DOHH2 (cell line): ENCODE results near the gene MST1.

Experiments
- H3F3A ChIP-seq: fragments of 200-600 bp; sonication (generic), shearing (Covaris generic); 2 replicates; pipeline ENCODE4 v1.6.0; 2016; ENCODE audit warnings: antibody characterized with exemption, mild to moderate bottlenecking; ENCODE audit not compliant: control insufficient read depth, insufficient read depth
- H3K27ac ChIP-seq: fragments of 200-600 bp; sonication (generic); 2 replicates; pipeline ENCODE4 v1.5.1; 2014; ENCODE audit warnings: low read depth, mild to moderate bottlenecking, low read length, moderate library complexity
- H3K27me3 ChIP-seq: fragments of 200-600 bp; sonication (generic); 2 replicates; pipeline ENCODE4 v1.6.1; 2014; ENCODE audit warnings: mild to moderate bottlenecking, low read length, mixed read lengths; ENCODE audit not compliant: control insufficient read depth
- H3K36me3 ChIP-seq: fragments of 200-600 bp; sonication (generic); 2 replicates; pipeline ENCODE4 v1.6.1; 2014; ENCODE audit warnings: mild to moderate bottlenecking, low read length, moderate library complexity, mixed read lengths; ENCODE audit not compliant: control insufficient read depth
- H3K4me1 ChIP-seq: fragments of 200-600 bp; sonication (generic); 2 replicates; pipeline ENCODE4 v1.6.1; 2014; ENCODE audit warnings: mild to moderate bottlenecking, low read length, mixed read lengths; ENCODE audit not compliant: control insufficient read depth
- H3K4me2 ChIP-seq: fragments of 200-600 bp; sonication (generic); 2 replicates; pipeline ENCODE4 v1.6.0; 2014; ENCODE audit warnings: mild to moderate bottlenecking, low read length, moderate library complexity
- H3K4me3 ChIP-seq: fragments of 200-600 bp; sonication (generic); 2 replicates; pipeline ENCODE4 v1.5.1; 2014; ENCODE audit warnings: mild to moderate bottlenecking, low read length, mixed read lengths
- H3K79me2 ChIP-seq: fragments of 200-600 bp; sonication (generic); 2 replicates; pipeline ENCODE4 v1.6.1; 2014; ENCODE audit warnings: mild to moderate bottlenecking, low read length, mixed read lengths; ENCODE audit not compliant: control insufficient read depth
- H3K9me2 ChIP-seq: fragments of 200-600 bp; sonication (generic); replicated peaks from 2 replicates; pipeline ENCODE4 v1.6.1; 2014; ENCODE audit warnings: mild to moderate bottlenecking, low read length, mixed read lengths; ENCODE audit not compliant: control insufficient read depth
- H3K9me3 ChIP-seq: fragments of 200-600 bp; sonication (generic); 2 replicates; pipeline ENCODE4 v1.6.1; 2014; ENCODE audit warnings: antibody characterized with exemption, low read length, mixed read lengths; ENCODE audit not compliant: control insufficient read depth, insufficient read depth
- H4K20me1 ChIP-seq: fragments of 200-600 bp; sonication (generic); 2 replicates; pipeline ENCODE4 v1.6.0; 2014; ENCODE audit warnings: low read depth, mild to moderate bottlenecking, antibody characterized with exemption, low read length, moderate library complexity; ENCODE audit not compliant: control insufficient read depth, insufficient read depth
- EZH2phosphoT487 ChIP-seq: fragments of 200-600 bp; sonication (generic); IDR thresholded peaks from 2 replicates; pipeline ENCODE4 v1.6.1; 2017; ENCODE audit warnings: borderline replicate concordance, mild to moderate bottlenecking, antibody characterized with exemption, low read length, moderate library complexity, mixed read lengths
- TF ChIP-seq, protein P1 (sequence below): fragments of 200-600 bp; sonication (generic); IDR thresholded peaks from one replicate; pipeline ENCODE4 v1.5.1; 2014; ENCODE audit warnings: antibody characterized with exemption, mild to moderate bottlenecking, low read depth, low read length; ENCODE audit not compliant: poor library complexity, severe bottlenecking

Gene MST1

GRCh38 chr3:49664300-49664699, 25.0 kb downstream of the MST1 start:
- Histone ChIP-seq H3K36me3 (no peaks in the 10 kb centered on the region), H3K9me3 (no peaks in the 10 kb centered on the region), H3K4me3 (no peak overlapping the region), H3K4me2 (no peak overlapping the region), H4K20me1 (no peaks in the 10 kb centered on the region), H3K4me1 (no peaks in the 10 kb centered on the region), H3K27me3 (no peaks in the 10 kb centered on the region), H3F3A (no peaks in the 10 kb centered on the region), H3K27ac (no peak overlapping the region), H3K9me2 (no peaks in the 10 kb centered on the region), H3K79me2 (no peaks in the 10 kb centered on the region)
- no peak for TF ChIP-seq EZH2phosphoT487
- TF ChIP-seq, protein P1, sequence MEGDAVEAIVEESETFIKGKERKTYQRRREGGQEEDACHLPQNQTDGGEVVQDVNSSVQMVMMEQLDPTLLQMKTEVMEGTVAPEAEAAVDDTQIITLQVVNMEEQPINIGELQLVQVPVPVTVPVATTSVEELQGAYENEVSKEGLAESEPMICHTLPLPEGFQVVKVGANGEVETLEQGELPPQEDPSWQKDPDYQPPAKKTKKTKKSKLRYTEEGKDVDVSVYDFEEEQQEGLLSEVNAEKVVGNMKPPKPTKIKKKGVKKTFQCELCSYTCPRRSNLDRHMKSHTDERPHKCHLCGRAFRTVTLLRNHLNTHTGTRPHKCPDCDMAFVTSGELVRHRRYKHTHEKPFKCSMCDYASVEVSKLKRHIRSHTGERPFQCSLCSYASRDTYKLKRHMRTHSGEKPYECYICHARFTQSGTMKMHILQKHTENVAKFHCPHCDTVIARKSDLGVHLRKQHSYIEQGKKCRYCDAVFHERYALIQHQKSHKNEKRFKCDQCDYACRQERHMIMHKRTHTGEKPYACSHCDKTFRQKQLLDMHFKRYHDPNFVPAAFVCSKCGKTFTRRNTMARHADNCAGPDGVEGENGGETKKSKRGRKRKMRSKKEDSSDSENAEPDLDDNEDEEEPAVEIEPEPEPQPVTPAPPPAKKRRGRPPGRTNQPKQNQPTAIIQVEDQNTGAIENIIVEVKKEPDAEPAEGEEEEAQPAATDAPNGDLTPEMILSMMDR: no peak

- no peak overlapping the region for H3K4me2 ChIP-seq
- TF ChIP-seq, protein P1: no peak
- no peak for TF ChIP-seq EZH2phosphoT487
- no peaks in the 10 kb centered on the region for H3K27me3 ChIP-seq
- H4K20me1 ChIP-seq: no peaks in the 10 kb centered on the region
- H3K9me3 ChIP-seq: no peaks in the 10 kb centered on the region
- no peak overlapping the region for H3K4me3 ChIP-seq
- no peaks in the 10 kb centered on the region for H3K79me2 ChIP-seq
- no peak overlapping the region for H3K27ac ChIP-seq
- no peaks in the 10 kb centered on the region for H3F3A ChIP-seq
- no peaks in the 10 kb centered on the region for H3K36me3 ChIP-seq
- no peaks in the 10 kb centered on the region for H3K9me2 ChIP-seq
- H3K4me1 ChIP-seq: no peaks in the 10 kb centered on the region
Measured at GRCh38 chr3:49663831-49664230, 25.4 kb downstream of the MST1 start.

- TF ChIP-seq, protein P1: no peak
- no peak for TF ChIP-seq EZH2phosphoT487
- no peaks in the 10 kb centered on the region for H3K4me1 ChIP-seq
- no peaks in the 10 kb centered on the region for H3K36me3 ChIP-seq
- no peaks in the 10 kb centered on the region for H3F3A ChIP-seq
- no peak overlapping the region for H3K27ac ChIP-seq
- no peaks in the 10 kb centered on the region for H3K79me2 ChIP-seq
- no peak overlapping the region for H3K4me3 ChIP-seq
- H4K20me1 ChIP-seq: no peaks in the 10 kb centered on the region
- H3K27me3 ChIP-seq: no peaks in the 10 kb centered on the region
- no peak overlapping the region for H3K4me2 ChIP-seq
- no peaks in the 10 kb centered on the region for H3K9me2 ChIP-seq
- H3K9me3 ChIP-seq: no peaks in the 10 kb centered on the region
Measured at GRCh38 chr3:49662720-49663413, 26.4 kb downstream of the MST1 start.
